Suprapubic skin (tissue), 3 donors: ENCODE measurements around the gene GRPEL1.

Experiments
- POLR2A ChIP-seq, 2 donors: fragments of 450-650 bp; IDR thresholded peaks; one replicate each; pipeline ENCODE4 v1.6.1; 2017; ENCODE audit warnings: antibody characterized with exemption in 2 of 2, mild to moderate bottlenecking in 2 of 2, moderate library complexity in 2 of 2
- TF ChIP-seq, protein P1 (sequence below), 2 donors: fragments of 200-600 bp in 1 of 2; fragments of 450-650 bp in 1 of 2; sonication (generic) in 1 of 2; IDR thresholded peaks; one replicate each; pipeline ENCODE4 v1.5.1; 2016 to 2019; ENCODE audit warnings: antibody characterized with exemption in 2 of 2, mild to moderate bottlenecking in 1 of 2, moderate library complexity in 1 of 2

DNA sequence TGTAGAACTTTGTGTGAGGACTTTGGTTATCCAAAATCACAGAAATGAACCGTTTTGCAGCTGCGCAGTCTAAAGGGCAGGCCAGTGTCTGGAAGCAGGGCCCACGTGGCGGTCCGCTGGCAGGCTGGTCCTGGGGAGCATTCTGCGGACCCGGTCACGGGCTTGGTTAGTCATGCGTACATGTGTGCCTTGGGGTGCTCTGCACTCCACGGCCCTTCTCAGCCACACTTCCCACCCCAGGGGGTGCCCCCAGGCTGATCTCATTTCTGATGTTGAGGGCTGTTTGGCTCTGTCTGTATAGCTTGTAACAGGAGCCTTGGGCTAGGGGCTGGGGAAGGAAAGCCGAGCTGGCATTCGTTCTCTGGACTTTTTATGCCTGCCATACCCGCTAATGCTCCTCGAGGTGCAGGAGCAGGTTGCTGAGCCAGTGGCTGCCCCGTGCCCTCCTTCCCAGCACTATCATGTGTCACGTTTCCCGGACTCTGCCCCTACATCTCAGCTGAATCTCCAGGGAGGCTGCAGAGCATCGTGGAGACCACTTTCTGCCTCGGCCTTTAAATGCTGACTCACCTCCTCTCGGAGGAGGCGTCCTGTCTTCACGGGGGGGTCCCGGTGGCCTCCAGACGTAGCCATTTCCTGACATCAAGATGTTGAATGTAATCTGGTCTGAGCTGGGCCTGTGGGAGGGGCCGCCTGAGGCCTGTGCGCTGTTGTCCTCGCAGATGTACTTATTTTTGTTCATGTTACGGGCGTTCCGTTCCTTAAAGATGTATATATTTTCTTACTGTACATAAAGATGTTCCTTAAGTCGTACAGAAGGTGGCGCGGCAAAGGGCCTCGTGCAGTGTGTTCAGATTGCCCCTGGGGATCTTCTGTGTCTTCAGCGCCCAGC lies 36.1 kb downstream of the GRPEL1 start:
- TF ChIP-seq, protein P1, sequence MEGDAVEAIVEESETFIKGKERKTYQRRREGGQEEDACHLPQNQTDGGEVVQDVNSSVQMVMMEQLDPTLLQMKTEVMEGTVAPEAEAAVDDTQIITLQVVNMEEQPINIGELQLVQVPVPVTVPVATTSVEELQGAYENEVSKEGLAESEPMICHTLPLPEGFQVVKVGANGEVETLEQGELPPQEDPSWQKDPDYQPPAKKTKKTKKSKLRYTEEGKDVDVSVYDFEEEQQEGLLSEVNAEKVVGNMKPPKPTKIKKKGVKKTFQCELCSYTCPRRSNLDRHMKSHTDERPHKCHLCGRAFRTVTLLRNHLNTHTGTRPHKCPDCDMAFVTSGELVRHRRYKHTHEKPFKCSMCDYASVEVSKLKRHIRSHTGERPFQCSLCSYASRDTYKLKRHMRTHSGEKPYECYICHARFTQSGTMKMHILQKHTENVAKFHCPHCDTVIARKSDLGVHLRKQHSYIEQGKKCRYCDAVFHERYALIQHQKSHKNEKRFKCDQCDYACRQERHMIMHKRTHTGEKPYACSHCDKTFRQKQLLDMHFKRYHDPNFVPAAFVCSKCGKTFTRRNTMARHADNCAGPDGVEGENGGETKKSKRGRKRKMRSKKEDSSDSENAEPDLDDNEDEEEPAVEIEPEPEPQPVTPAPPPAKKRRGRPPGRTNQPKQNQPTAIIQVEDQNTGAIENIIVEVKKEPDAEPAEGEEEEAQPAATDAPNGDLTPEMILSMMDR (IDR thresholded peaks at IDR 0.05): no peak
- no peak for TF ChIP-seq POLR2A (IDR thresholded peaks at IDR 0.05)
